Middle frontal gyrus (tissue), 1 donor: ENCODE results near the gene CBFB.
"Not testable (repeated sequence)": the region's sequence is repeated elsewhere in the genome, so short reads cannot be mapped to it uniquely, and the experiment has no call there.

Experiments used
- DNase-seq: peaks from one replicate; pipeline ENCODE4 v3.0.0-alpha.2; 2015; ENCODE audit warnings: low spot score; ENCODE audit errors: extremely low spot score

CBFB gene

DNA sequence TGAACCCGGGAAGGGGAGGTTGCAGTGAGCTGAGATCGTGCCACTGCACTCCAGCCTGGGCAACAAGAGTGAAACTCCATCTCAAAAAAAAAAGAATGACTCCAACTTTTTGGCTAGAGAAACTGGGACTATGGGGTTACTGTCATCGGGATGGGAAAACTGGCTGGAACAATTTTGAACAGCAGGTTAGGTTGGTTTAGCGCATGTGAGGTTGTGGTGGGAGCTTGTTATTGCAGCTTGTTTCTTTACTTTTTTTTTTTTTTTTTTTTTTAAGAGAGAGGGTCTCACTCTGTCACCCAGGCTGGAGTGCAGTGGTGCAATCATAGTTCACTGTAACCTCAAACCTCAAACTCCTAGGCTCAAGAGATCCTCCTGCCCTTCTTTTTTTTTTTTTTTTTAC is 12.6 kb downstream of the CBFB start:
- not testable (repeated sequence) for DNase-seq

DNA sequence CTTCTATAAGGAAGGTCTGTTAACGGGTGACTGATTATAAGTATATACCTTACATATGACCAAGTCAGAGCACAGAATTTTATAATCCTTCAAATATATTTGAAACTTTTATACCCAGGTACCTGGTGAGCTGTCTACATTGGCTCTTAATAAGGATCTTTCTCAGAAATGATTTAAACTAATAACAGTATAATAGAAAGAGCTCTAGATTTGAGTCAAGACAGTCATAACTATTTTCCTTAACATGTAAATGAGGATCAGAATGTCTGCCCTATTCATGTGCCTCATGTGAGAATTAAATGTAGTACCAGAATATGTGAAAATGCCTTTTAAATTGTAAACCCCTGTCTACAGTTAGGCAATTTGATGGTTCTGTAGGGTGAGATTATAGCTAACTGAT is 14.5 kb downstream of the CBFB start:
- no peak for DNase-seq

GRCh38 chr16:67050796-67051195 is 21.8 kb downstream of the CBFB start:
- DNase-seq: no peak

GRCh38 chr16:67052399-67052798 is 23.4 kb downstream of the CBFB start:
- DNase-seq: no peak

- DNase-seq: no peak
Observed at GRCh38 chr16:67053767-67054334, 24.9 kb downstream of the CBFB start.

- DNase-seq: no peak
Observed at GRCh38 chr16:67054901-67055300, 26.0 kb downstream of the CBFB start.

GRCh38 chr16:67055712-67056487 is 27.0 kb downstream of the CBFB start:
- DNase-seq: no peak

GRCh38 chr16:67063008-67063407 is 34.1 kb downstream of the CBFB start:
- DNase-seq: no peak

DNA sequence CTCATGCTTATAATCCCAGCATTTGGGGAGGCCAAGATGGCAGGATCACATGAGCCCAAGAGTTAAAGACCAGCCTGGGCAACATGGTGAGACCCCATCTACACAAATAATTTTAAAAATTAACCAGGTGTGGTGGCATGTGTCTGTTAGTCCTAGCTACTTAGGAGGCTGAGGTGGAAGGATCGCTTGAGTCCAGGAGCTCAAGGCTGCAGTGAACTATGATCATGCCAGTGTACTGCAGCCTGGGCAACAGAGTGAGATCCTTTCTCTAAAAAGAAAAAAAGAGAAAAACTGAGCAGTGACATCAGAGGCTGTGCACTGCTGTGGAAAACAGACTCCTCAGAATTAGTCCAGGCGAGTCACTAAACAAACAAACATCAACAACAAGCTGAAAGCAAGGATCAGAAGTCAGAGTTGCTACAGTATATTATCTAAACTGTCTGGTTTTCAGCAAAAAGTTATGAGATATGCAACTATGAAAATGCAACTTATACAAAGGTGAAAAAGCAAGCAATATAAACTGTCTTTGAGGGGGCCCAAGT is 39.3 kb downstream of the CBFB start:
- DNase-seq: no peak

DNA sequence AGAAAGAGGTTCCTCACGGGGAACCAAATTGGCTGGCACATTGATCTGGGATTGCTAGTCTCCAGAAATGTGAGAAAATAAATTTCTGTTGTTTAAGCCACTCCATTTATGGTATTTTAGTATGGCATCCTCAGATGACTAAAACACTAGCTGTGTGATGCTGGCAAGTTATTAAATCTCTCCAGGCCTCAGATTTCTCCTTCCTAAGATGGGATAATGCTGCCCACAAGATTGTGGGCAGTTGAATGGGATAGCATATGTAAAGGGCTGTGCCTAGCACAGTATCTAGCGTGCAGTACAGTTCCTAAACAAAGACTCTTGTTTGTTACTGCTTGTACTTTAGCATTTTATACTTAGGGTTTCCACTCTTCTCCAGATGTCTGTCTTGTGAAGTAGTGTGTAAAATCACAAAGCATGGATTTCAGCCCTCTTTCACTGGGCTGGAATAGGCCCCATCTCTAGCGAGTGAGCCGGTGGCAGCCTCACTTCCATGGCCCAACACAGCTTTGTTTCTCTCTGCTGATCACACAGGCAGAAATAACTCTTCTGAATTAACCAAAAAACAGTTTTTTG is 42.6 kb downstream of the CBFB start:
- DNase-seq: no peak

DNA sequence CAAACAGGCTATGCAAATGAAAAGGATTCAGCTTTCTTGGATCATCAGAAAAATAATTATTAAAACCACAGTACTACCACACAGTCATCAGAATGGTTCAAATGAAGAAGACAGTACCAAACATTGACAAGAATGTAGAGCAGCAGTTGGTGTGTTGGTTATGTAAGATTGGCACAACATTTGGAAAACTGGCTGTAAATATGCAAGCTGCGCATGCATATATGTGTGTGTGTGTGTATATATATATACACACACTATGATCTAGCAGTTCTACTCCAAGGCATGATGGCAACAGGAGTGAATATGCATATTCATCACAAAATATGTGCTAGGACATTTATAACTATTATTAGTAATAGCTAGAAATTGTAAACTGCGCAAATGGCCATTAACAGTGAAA is 46.4 kb downstream of the CBFB start:
- no peak for DNase-seq

GRCh38 chr16:67077871-67078270 is 48.9 kb downstream of the CBFB start:
- DNase-seq: no peak

DNA sequence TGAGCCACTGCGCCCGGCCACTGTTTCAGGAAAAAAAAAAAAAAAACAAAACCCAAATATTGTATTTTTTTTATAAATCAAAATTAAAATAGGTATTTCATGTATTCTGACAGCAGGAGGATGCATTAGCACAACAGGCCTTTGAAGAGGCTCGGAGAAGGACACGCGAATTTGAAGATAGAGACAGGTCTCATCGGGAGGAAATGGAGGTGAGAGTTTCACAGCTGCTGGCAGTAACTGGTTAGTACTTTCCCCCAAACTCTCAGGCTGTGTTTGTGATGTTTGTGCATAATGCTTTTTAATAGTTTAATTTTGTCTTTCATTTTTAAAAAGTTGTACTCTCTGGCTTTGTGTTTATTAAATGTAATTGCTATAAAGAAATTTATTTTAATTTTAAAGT is 53.2 kb downstream of the CBFB start:
- DNase-seq: no peak

DNA sequence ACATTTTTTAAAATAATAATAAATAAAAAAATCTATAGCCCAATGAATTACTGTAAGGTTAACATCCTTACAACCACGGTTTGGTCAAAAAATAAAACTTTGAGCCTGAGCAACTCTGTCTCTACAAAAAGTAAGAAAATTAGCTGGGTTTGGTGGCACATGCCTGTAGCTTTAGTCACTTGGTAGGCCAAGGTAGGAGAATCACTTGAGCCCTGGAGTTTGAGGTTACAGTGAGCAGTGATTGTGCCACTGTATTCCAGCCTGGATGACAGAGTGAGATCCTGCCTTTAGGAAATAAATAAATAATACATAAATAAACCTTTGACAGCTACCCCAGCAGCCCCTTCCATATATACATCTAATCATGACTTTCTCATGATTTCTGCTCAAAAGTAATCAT is 53.9 kb downstream of the CBFB start:
- no peak for DNase-seq

DNA sequence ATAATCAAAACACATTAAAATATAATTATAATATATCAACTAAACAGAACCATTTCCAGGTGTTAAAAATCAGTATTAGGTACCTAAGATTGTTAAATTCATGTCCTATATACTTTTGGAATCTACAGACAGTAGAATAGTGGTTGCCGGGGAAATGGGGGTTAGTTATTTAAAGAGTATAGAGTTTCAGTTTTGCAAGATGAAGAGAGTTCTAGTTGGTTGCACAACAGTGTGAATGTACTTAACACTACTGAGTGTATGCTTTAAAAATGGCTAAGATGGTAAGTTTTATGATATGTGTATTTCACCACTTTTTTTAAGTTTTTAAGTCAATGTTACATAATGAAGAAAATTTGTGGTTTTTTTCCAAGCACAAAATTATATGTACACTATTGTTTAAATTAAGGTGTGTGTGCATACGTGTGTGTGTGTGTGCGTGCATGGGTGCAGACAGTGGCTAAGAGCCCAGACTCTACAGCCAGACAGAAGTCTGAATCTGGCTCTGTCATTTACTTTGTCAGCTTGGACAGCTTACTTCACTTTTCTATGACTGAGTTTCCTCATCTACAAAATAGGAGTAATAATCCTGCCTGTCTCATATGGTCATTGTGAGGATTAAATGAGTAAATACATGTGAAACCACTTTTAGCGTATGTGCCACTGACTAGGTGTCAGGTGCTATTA is 55.5 kb downstream of the CBFB start:
- no peak for DNase-seq

GRCh38 chr16:67086822-67087221 is 57.9 kb downstream of the CBFB start:
- DNase-seq: no peak

DNA sequence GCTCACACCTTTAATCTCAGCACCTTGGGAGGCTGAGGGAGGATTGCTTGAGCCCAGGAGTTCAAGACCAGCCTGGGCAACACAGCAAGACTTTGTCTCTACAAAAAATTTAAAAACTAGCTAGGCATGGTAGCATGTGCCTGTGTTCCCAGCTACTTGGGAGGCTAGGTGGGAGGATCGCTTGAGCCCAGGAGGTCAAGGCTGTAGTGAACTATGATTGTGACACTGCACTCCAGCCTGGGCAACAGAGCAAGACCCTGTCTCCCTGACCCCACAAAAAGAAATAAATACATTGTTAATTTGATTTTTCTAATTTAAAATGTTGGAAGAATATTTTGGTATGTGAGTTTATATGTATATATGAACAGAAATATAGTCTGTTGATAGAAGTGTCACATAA is 58.3 kb downstream of the CBFB start:
- DNase-seq: no peak

DNA sequence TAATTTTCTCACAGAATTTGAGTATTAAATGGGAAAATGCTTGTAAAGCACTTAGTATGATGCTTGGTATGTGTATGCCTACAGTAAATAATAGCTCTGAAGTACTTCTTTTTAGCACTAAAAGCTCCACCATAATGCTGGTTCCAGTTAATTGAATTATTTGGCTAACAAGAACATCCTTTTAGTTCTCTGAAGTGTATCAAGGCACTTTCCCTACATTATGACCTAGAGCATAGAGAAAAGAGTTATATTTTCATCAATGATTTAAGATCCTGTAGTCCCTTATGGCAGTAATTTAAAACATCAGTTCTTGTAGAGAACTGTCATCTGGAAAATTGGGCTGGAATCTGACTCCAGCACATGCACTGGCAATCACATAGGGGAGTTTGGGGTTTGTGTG is 58.9 kb downstream of the CBFB start:
- no peak for DNase-seq

DNA sequence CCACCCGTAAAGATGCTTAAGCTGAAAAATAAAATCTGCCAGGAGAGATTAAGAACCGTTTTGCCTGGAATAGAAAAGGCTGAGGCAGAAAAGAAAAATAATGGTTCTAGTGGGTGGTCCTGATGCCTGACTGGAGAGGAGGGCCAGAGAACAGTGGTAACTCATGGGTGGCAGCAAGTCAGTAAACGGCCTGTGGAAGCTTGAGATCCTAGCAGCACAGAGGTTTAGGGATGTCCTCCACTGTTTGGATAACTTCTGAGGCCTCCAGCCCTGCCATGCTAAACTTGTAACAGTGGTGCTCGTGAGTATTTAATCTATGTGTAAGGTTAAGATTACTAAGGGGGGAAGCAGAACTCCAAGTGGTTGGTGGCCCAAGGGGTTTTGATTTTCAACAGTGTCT is 59.6 kb downstream of the CBFB start:
- no peak for DNase-seq

GRCh38 chr16:67089101-67089500 is 60.2 kb downstream of the CBFB start:
- DNase-seq: no peak

DNA sequence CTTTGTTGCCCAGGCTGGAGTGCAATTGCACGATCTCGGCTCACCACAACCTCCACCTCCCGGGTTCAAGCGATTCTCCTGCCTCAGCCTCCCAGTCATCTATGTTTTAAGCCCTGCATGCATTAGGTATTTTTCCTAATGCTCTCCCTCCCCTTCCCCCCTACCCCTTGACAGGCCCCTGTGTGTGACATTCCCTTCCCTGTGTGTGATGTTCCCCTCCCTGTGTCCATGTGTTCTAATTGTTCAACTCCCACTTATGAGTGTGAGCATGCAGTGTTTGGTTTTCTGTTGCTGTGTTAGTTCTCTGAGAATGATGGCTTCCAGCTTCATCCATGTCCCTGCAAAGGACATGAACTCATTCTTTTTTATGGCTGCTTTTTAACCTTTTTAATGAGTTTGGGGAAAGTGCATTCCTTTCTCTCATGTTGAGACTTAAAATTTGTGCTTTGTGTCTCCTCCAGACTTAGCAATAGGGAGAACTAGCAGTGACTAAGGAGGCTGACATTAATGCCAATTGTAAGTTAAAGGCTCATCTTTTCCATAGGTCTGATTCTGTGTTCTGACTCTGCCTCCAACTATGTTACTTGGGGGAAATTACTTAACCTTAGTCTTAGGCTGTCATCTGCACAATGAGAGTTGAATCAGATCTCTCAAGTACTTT is 63.1 kb downstream of the CBFB start:
- DNase-seq: no peak
